ENCODE results near the gene CCDC57. TPM values are rescaled to one million over a fixed set of nuclear protein-coding genes. Genes with fewer than 3 reads are reported as not detected.

Gene CCDC57
- total and polyA plus RNA-seq, 2 experiments from 2014 or later: 10.6 to 15.3 TPM

DNA sequence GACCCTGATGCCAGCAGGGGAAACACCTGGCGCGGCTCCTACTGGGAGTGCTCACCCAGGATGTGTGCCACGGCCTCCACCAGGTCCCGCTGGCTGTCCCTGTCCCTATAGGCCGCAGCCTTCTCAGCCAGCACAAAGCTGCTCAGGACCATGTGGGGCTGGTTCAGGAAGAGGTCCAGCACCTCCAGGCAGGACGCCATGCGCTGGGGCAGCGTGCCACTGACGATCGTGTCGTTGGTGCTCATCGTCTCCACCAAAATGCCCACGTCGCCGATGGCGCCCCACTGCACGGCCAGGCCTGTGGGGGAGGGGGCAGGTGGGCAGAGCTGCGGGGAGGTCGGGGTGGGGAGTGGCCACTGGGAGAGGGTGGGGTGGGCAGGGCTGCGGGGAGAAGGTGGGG is 131.1 kb downstream of the CCDC57 start:
- no peak overlapping the region for H3K4me2 ChIP-seq (ENCODE audit: unreplicated experiment)
- whole genome bisulfite sequencing, 2 experiments (ENCODE audit: low coverage in 1 of 2, low lambda C conversion rate in 2 of 2, missing lambda C conversion rate in 2 of 2): 94 to 97% methylated on average over 17 to 20 of the region's 20 CpGs
- in situ Hi-C loops (cut with MboI): no loop called here
- DNase-seq: no peak
- H3K27me3 ChIP-seq (replicated peaks; ENCODE audit: insufficient read depth): no peaks in the 10 kb centered on the region
- H3K36me3 ChIP-seq (ENCODE audit: low read depth): no peaks in the 10 kb centered on the region
- H3K9me2 ChIP-seq (ENCODE audit: insufficient read depth): no peaks in the 10 kb centered on the region
- no peak overlapping the region for H3K27ac ChIP-seq
- no peaks in the 10 kb centered on the region for H4K20me1 ChIP-seq (ENCODE audit: insufficient read depth)
- H3K9ac ChIP-seq: no peak overlapping the region
- H3K4me1 ChIP-seq (ENCODE audit: insufficient read depth): no peaks in the 10 kb centered on the region
- no peak for TF ChIP-seq EZH2phosphoT487 (IDR thresholded peaks at IDR 0.05; ENCODE audit: insufficient read depth, low read depth)
- no peak for TF ChIP-seq EZH2 (IDR thresholded peaks at IDR 0.05; ENCODE audit: insufficient read depth, poor library complexity, severe bottlenecking)
- no peaks in the 10 kb centered on the region for H3K79me2 ChIP-seq (ENCODE audit: insufficient read depth)
- no peaks in the 10 kb centered on the region for H3K9me3 ChIP-seq (ENCODE audit: low read depth)
- no peak overlapping the region for H2AFZ ChIP-seq
- H3K4me3 ChIP-seq: no peak overlapping the region
- H3F3A ChIP-seq (ENCODE audit: insufficient read depth): peaks cover 3% of the 10 kb centered on the region; the same call in 1 of the 2 replicates

- no peak overlapping the region for H2AFZ ChIP-seq
- no peak overlapping the region for H3K27ac ChIP-seq
- peaks cover 4% of the 10 kb centered on the region; the same call in 1 of the 2 replicates for H3F3A ChIP-seq (ENCODE audit: insufficient read depth)
- H3K79me2 ChIP-seq (ENCODE audit: insufficient read depth): no peaks in the 10 kb centered on the region
- no peak for DNase-seq
- H4K20me1 ChIP-seq (ENCODE audit: insufficient read depth): no peaks in the 10 kb centered on the region
- TF ChIP-seq EZH2 (IDR thresholded peaks at IDR 0.05; ENCODE audit: insufficient read depth, poor library complexity, severe bottlenecking) (no peak), EZH2phosphoT487 (IDR thresholded peaks at IDR 0.05; ENCODE audit: insufficient read depth, low read depth) (no peak)
- WGBS, 2 experiments (ENCODE audit: low coverage in 1 of 2, low lambda C conversion rate in 2 of 2, missing lambda C conversion rate in 2 of 2): 95 to 96% methylated on average over 39 to 44 of the region's 44 CpGs
- no peaks in the 10 kb centered on the region for H3K9me2 ChIP-seq (ENCODE audit: insufficient read depth)
- no peaks in the 10 kb centered on the region for H3K9me3 ChIP-seq (ENCODE audit: low read depth)
- in situ Hi-C loops (cut with MboI): no loop called here
- H3K27me3 ChIP-seq (replicated peaks; ENCODE audit: insufficient read depth): no peaks in the 10 kb centered on the region
- H3K4me1 ChIP-seq (ENCODE audit: insufficient read depth): no peaks in the 10 kb centered on the region
- no peak overlapping the region for H3K9ac ChIP-seq
- H3K4me2 ChIP-seq (ENCODE audit: unreplicated experiment): no peak overlapping the region
- H3K4me3 ChIP-seq: no peak overlapping the region
- H3K36me3 ChIP-seq (ENCODE audit: low read depth): no peaks in the 10 kb centered on the region
Measured at GRCh38 chr17:82080789-82081464, 131.7 kb downstream of the CCDC57 start.

- DNase-seq: no peak
- H3K27ac ChIP-seq: no peak overlapping the region
- H2AFZ ChIP-seq: no peak overlapping the region
- no peaks in the 10 kb centered on the region for H4K20me1 ChIP-seq (ENCODE audit: insufficient read depth)
- in situ Hi-C loops (cut with MboI): no loop called here
- no peaks in the 10 kb centered on the region for H3K79me2 ChIP-seq (ENCODE audit: insufficient read depth)
- no peaks in the 10 kb centered on the region for H3K36me3 ChIP-seq (ENCODE audit: low read depth)
- peaks cover 4% of the 10 kb centered on the region; the same call in 1 of the 2 replicates for H3F3A ChIP-seq (ENCODE audit: insufficient read depth)
- no peak overlapping the region for H3K4me2 ChIP-seq (ENCODE audit: unreplicated experiment)
- no peaks in the 10 kb centered on the region for H3K9me3 ChIP-seq (ENCODE audit: low read depth)
- H3K9me2 ChIP-seq (ENCODE audit: insufficient read depth): no peaks in the 10 kb centered on the region
- no peak overlapping the region for H3K9ac ChIP-seq
- no peaks in the 10 kb centered on the region for H3K27me3 ChIP-seq (replicated peaks; ENCODE audit: insufficient read depth)
- H3K4me1 ChIP-seq (ENCODE audit: insufficient read depth): no peaks in the 10 kb centered on the region
- 91 to 94% methylated on average over 35 to 36 of the region's 36 CpGs for WGBS, 2 experiments (ENCODE audit: low coverage in 1 of 2, low lambda C conversion rate in 2 of 2, missing lambda C conversion rate in 2 of 2)
- H3K4me3 ChIP-seq: no peak overlapping the region
- TF ChIP-seq EZH2phosphoT487 (IDR thresholded peaks at IDR 0.05; ENCODE audit: insufficient read depth, low read depth): no peak
- no peak for TF ChIP-seq EZH2 (IDR thresholded peaks at IDR 0.05; ENCODE audit: insufficient read depth, poor library complexity, severe bottlenecking)
Measured at GRCh38 chr17:82080048-82080788, 132.4 kb downstream of the CCDC57 start.

DNA sequence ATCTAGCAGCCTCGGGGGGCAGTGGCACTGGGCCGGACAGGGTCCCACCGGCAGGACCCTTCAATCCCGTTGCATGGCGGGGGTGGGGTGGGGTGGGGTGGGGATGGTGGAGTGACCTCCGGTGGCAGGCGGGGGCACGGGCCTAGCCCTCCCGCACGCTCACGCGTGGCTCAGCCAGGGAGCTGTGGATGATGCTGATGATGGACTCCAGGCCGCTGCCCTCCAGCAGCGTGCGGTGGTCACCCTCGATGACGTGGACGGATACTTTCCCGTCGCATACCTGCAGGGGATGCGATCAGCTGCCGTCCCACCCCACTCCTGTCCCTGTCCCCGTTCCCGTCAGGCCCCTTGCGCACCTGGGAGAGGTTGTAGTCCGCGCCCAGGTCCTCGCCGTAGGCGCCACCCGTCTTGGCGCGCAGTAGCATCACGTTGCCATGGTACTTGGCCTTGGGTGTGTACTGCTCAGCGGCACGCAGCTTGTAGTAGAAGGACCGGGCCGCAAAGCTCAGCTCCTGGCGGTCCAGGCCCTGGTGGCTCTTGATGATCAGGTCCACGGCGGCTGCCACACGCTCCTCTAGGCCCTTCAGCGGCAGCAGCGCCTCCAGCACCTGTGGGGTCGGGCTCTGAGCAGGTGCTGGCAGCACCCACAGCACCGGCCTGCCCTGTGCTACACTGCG is 133.5 kb downstream of the CCDC57 start:
- in situ Hi-C loops (cut with MboI): no loop called here
- no peak for TF ChIP-seq EZH2 (IDR thresholded peaks at IDR 0.05; ENCODE audit: insufficient read depth, poor library complexity, severe bottlenecking)
- TF ChIP-seq EZH2phosphoT487 (IDR thresholded peaks at IDR 0.05; ENCODE audit: insufficient read depth, low read depth): no peak

More for the DNA sequence above, 133.5 kb downstream of the CCDC57 start:
- no peak for DNase-seq
- no peaks in the 10 kb centered on the region for H3K9me2 ChIP-seq (ENCODE audit: insufficient read depth)
- no peak overlapping the region for H3K9ac ChIP-seq
- no peaks in the 10 kb centered on the region for H4K20me1 ChIP-seq (ENCODE audit: insufficient read depth)
- no peaks in the 10 kb centered on the region for H3K36me3 ChIP-seq (ENCODE audit: low read depth)
- H3K4me3 ChIP-seq: no peak overlapping the region
- H3K4me2 ChIP-seq (ENCODE audit: unreplicated experiment): no peak overlapping the region
- H3F3A ChIP-seq (ENCODE audit: insufficient read depth): peaks cover 4% of the 10 kb centered on the region; the same call in 1 of the 2 replicates
- H3K9me3 ChIP-seq (ENCODE audit: low read depth): no peaks in the 10 kb centered on the region
- no peaks in the 10 kb centered on the region for H3K27me3 ChIP-seq (replicated peaks; ENCODE audit: insufficient read depth)
- no peak overlapping the region for H2AFZ ChIP-seq
- no peaks in the 10 kb centered on the region for H3K79me2 ChIP-seq (ENCODE audit: insufficient read depth)
- H3K27ac ChIP-seq: no peak overlapping the region
- H3K4me1 ChIP-seq (ENCODE audit: insufficient read depth): no peaks in the 10 kb centered on the region
- 89 to 96% methylated on average over 18 to 42 of the region's 47 CpGs for WGBS, 2 experiments (ENCODE audit: low coverage in 1 of 2, low lambda C conversion rate in 2 of 2, missing lambda C conversion rate in 2 of 2)
